Brain microvascular endothelial cell (primary cell): ENCODE results near the gene USP36.

Experiments used
- DNase-seq: peaks from one replicate; pipeline ENCODE4 v3.0.0-alpha.2; 2020
- H3K27ac ChIP-seq: fragments of 250-450 bp; sonication (Bioruptor Pico); 2 replicates; pipeline ENCODE4 v1.5.1; 2020; ENCODE audit warnings: mild to moderate bottlenecking, moderate library complexity
- H3K27me3 ChIP-seq: fragments of 250-450 bp; sonication (Bioruptor Pico); replicated peaks from 2 replicates; pipeline ENCODE4 v1.5.1; 2020; ENCODE audit warnings: mild to moderate bottlenecking
- H3K36me3 ChIP-seq: fragments of 250-450 bp; sonication (Bioruptor Pico); replicated peaks from 2 replicates; pipeline ENCODE4 v1.5.1; 2020; ENCODE audit warnings: mild to moderate bottlenecking
- H3K4me3 ChIP-seq: 2 replicates; pipeline ENCODE4 v1.5.1; 2011; ENCODE audit warnings: low read depth, mild to moderate bottlenecking, control low read depth, low read length, moderate library complexity
- CTCF ChIP-seq: IDR thresholded peaks from 2 replicates; pipeline ENCODE4 v1.5.1; 2011; ENCODE audit warnings: low read depth, mild to moderate bottlenecking, moderate library complexity, low read length, control low read depth, inconsistent platforms; ENCODE audit errors: missing control alignments
- in situ Hi-C: cut with HindIII; loops from 2 replicates; pipeline ENCODE4 v1.10.0; 2017; ENCODE audit warnings: low sequenced_read_pairs, low pct_ligation_motif_present

USP36 gene

GRCh38 chr17:78884876-78885667, 44.5 kb upstream of the USP36 start:
- no peaks in the 10 kb centered on the region for H3K27me3 ChIP-seq
- no peak overlapping the region for H3K27ac ChIP-seq
- peaks cover 2% of the 10 kb centered on the region for H3K36me3 ChIP-seq
- TF ChIP-seq CTCF, result no peak
- H3K4me3 ChIP-seq, result no peak overlapping the region
- in situ Hi-C loops, result no loop called here
- no peak for DNase-seq

GRCh38 chr17:78884148-78884825, 43.7 kb upstream of the USP36 start:
- no peak for DNase-seq
- Histone ChIP-seq H3K27me3 (no peaks in the 10 kb centered on the region), H3K36me3 (peaks cover 2% of the 10 kb centered on the region), H3K4me3 (peak overlapping the region; percentile 37), H3K27ac (peak overlapping the region; percentile 89)
- in situ Hi-C loops, result no loop called here
- no peak for TF ChIP-seq CTCF

GRCh38 chr17:78883533-78884131, 43.0 kb upstream of the USP36 start:
- H3K36me3 ChIP-seq, result peaks cover 2% of the 10 kb centered on the region
- H3K27me3 ChIP-seq, result no peaks in the 10 kb centered on the region
- H3K27ac ChIP-seq, result peak overlapping the region; percentile 89
- no peak for TF ChIP-seq CTCF
- in situ Hi-C loops, result no loop called here
- peak; percentile 89 for DNase-seq
- peak overlapping the region; percentile 37 for H3K4me3 ChIP-seq

GRCh38 chr17:78883089-78883532, 42.5 kb upstream of the USP36 start:
- peak; percentile 61 for DNase-seq
- Histone ChIP-seq H3K36me3 (peaks cover 2% of the 10 kb centered on the region), H3K27ac (peak overlapping the region; percentile 89), H3K4me3 (peak overlapping the region; percentile 37), H3K27me3 (no peaks in the 10 kb centered on the region)
- TF ChIP-seq CTCF, result no peak
- in situ Hi-C loops, result no loop called here

- no peak for TF ChIP-seq CTCF
- in situ Hi-C loops, result no loop called here
- Histone ChIP-seq H3K4me3 (no peak overlapping the region), H3K27me3 (no peaks in the 10 kb centered on the region), H3K27ac (peak overlapping the region; percentile 89), H3K36me3 (peaks cover 4% of the 10 kb centered on the region)
- DNase-seq, result no peak
Measured at GRCh38 chr17:78882540-78883088, 42.0 kb upstream of the USP36 start.
